Subcutaneous preadipocyte (primary cell): Measurements from ENCODE around the gene GTF2F1. TPM values are rescaled to one million over a fixed set of nuclear protein-coding genes. Genes with fewer than 3 reads are reported as not detected.

Experiments used
- small RNA-seq: library from RNA; depleted of rRNA; stranded (forward); fragments of <200 nt; gene quantifications from one replicate; pipeline ENCODE3, GENCODE V24; 2012
- total RNA-seq: library from RNA; depleted of rRNA; stranded (reverse); fragments of >200 nt; gene quantifications from 2 replicates; pipeline ENCODE4 v1.2.3, GENCODE V29; 2012

GTF2F1 gene
- 40.7 and 42.3 TPM in 2 replicates for total RNA-seq

GRCh38 chr19:6393074-6393982 is at the start of gene GTF2F1:
TSS of gene GTF2F1 (minus strand) at chr19:6393164. CDS start at chr19:6392995, 169 bp downstream.

GRCh38 chr19:6433663-6434062 is 40.7 kb upstream of the GTF2F1 start, which contains the start of gene SLC25A41:
TSS of gene SLC25A41 (minus strand) at chr19:6433763. CDS start at chr19:6433693, 70 bp downstream.

GRCh38 chr19:6424195-6424938 is 31.4 kb upstream of the GTF2F1 start, which contains the start of gene KHSRP:
TSS of gene KHSRP (minus strand) at chr19:6424811. CDS start at chr19:6424701, 110 bp downstream.

GRCh38 chr19:6375411-6376010 is 17.5 kb downstream of the GTF2F1 start, which contains the start of gene PSPN:
TSS of gene PSPN (minus strand) at chr19:6375933. CDS start at chr19:6375849, 84 bp downstream.

GRCh38 chr19:6372594-6373095 is 20.3 kb downstream of the GTF2F1 start, which contains the start of gene ALKBH7:
TSS of gene ALKBH7 (plus strand) at chr19:6372794. CDS start at chr19:6372821, 27 bp downstream.

GRCh38 chr19:6333439-6333838 is 59.5 kb downstream of the GTF2F1 start, which contains the start of gene ACER1:
TSS of gene ACER1 (minus strand) at chr19:6333612. CDS start at chr19:6333551, 61 bp downstream.

Small RNA genes lying within 50 kb of the gene (small RNA-seq; reads per million reads assigned to genes)
- gene MIR6790: 0.08 reads per million
- not detected for gene MIR6885

Other genes starting within 250 kb of the GTF2F1 start
- 9.2 and 13.3 TPM in 2 replicates for gene MLLT1, start 113.2 kb downstream of the GTF2F1 start, total RNA-seq
- gene ACER1, start 59.6 kb downstream of the GTF2F1 start, total RNA-seq: not detected in 2 replicates
- 55.1 and 87.8 TPM in 2 replicates for gene CLPP, start 31.6 kb downstream of the GTF2F1 start, total RNA-seq
- gene ALKBH7, start 20.4 kb downstream of the GTF2F1 start, total RNA-seq: 34.0 and 46.3 TPM in 2 replicates
- 0.73 and 0.98 TPM in 2 replicates for gene PSPN, start 17.2 kb downstream of the GTF2F1 start, total RNA-seq
- 103 and 198 TPM in 2 replicates for gene KHSRP, start 31.6 kb upstream of the GTF2F1 start, total RNA-seq
- gene SLC25A41, start 40.6 kb upstream of the GTF2F1 start, total RNA-seq: not detected in 2 replicates
- gene SLC25A23, start 66.6 kb upstream of the GTF2F1 start, total RNA-seq: 18.0 TPM in 2 replicates
- gene CRB3, start 71.1 kb upstream of the GTF2F1 start, total RNA-seq: not detected in 2 replicates
- under 0.01 TPM in 1 of 2 replicates, not detected in the other for gene DENND1C, start 88.6 kb upstream of the GTF2F1 start, total RNA-seq
- not detected in 2 replicates for gene TUBB4A, start 109.1 kb upstream of the GTF2F1 start, total RNA-seq
- 1.5 and 2.3 TPM in 2 replicates for gene TNFSF9, start 137.9 kb upstream of the GTF2F1 start, total RNA-seq
- gene CD70, start 198.0 kb upstream of the GTF2F1 start, total RNA-seq: 0.59 and 1.5 TPM in 2 replicates